OCI-LY1 (cell line): ENCODE results near the gene KRT23.

Experiments used
- H2AFZ ChIP-seq: fragments of 200-600 bp; sonication (generic), shearing (Covaris generic); 2 replicates; pipeline ENCODE4 v1.6.0; 2014; ENCODE audit warnings: antibody characterized with exemption, mild to moderate bottlenecking, low read length
- H3F3A ChIP-seq: fragments of 200-600 bp; sonication (generic), shearing (Covaris generic); 2 replicates; pipeline ENCODE4 v1.6.0; 2014; ENCODE audit warnings: mild to moderate bottlenecking, antibody characterized with exemption, low read length, moderate library complexity; ENCODE audit not compliant: insufficient read depth
- H3K27ac ChIP-seq: fragments of 200-600 bp; sonication (generic); 2 replicates; pipeline ENCODE4 v1.5.1; 2014; ENCODE audit warnings: low read length, mixed run types, mild to moderate bottlenecking, low read depth; ENCODE audit not compliant: poor library complexity, severe bottlenecking
- H3K27me3 ChIP-seq: fragments of 200-600 bp; sonication (generic); 2 replicates; pipeline ENCODE4 v1.6.0; 2014; ENCODE audit warnings: antibody characterized with exemption, mild to moderate bottlenecking, low read length, moderate library complexity; ENCODE audit not compliant: insufficient read depth
- H3K36me3 ChIP-seq: fragments of 200-600 bp; sonication (generic); 2 replicates; pipeline ENCODE4 v1.6.1; 2014; ENCODE audit warnings: mild to moderate bottlenecking, antibody characterized with exemption, low read length, moderate library complexity, mixed read lengths; ENCODE audit not compliant: insufficient read depth
- H3K4me1 ChIP-seq: fragments of 200-600 bp; sonication (generic); 2 replicates; pipeline ENCODE4 v1.5.1; 2014; ENCODE audit warnings: mild to moderate bottlenecking, low read length, moderate library complexity; ENCODE audit not compliant: insufficient read depth, severe bottlenecking
- H3K4me2 ChIP-seq: fragments of 200-600 bp; sonication (generic), shearing (Covaris generic); 2 replicates; pipeline ENCODE4 v1.6.1; 2014; ENCODE audit warnings: low read length
- H3K4me3 ChIP-seq: fragments of 200-600 bp; sonication (generic); 2 replicates; pipeline ENCODE4 v1.5.1; 2014; ENCODE audit warnings: low read length, low read depth, mild to moderate bottlenecking, mixed read lengths; ENCODE audit not compliant: poor library complexity, severe bottlenecking
- H3K79me2 ChIP-seq: fragments of 200-600 bp; shearing (Covaris generic); 2 replicates; pipeline ENCODE4 v1.6.1; 2016; ENCODE audit warnings: mixed run types, low read length, mixed read lengths; ENCODE audit not compliant: insufficient read depth
- H3K9ac ChIP-seq: fragments of 200-600 bp; sonication (generic), shearing (Covaris generic); 2 replicates; pipeline ENCODE4 v1.6.1; 2014; ENCODE audit warnings: mild to moderate bottlenecking, low read length, mixed read lengths
- H3K9me2 ChIP-seq: fragments of 200-600 bp; sonication (generic), shearing (Covaris generic); 2 replicates; pipeline ENCODE4 v1.6.1; 2014; ENCODE audit warnings: low read depth, mild to moderate bottlenecking, low read length, mixed read lengths
- H3K9me3 ChIP-seq: fragments of 200-600 bp; shearing (Covaris generic); 2 replicates; pipeline ENCODE4 v1.6.1; 2014; ENCODE audit warnings: low read length, mixed read lengths
- H4K20me1 ChIP-seq: fragments of 200-600 bp; sonication (generic), shearing (Covaris generic); 2 replicates; pipeline ENCODE4 v1.6.0; 2016; ENCODE audit warnings: mild to moderate bottlenecking, low read length; ENCODE audit not compliant: insufficient read depth
- EZH2 ChIP-seq: fragments of 200-600 bp; sonication (generic), shearing (Covaris generic); IDR thresholded peaks from 2 replicates; pipeline ENCODE4 v1.8.0; 2017; ENCODE audit warnings: borderline replicate concordance, mixed run types, mild to moderate bottlenecking, antibody characterized with exemption, low read length, moderate library complexity, mixed read lengths
- TF ChIP-seq, protein P1 (sequence below): fragments of 200-600 bp; sonication (generic), shearing (Covaris generic); IDR thresholded peaks from 2 replicates; pipeline ENCODE4 v1.5.1; 2017; ENCODE audit warnings: mild to moderate bottlenecking, antibody characterized with exemption, low read length, moderate library complexity, mixed read lengths

KRT23 gene

GRCh38 chr17:40950176-40950575 is 12.7 kb upstream of the KRT23 start:
- no peaks in the 10 kb centered on the region for H3K4me1 ChIP-seq
- no peaks in the 10 kb centered on the region for H3K9me3 ChIP-seq
- TF ChIP-seq EZH2: no peak
- TF ChIP-seq, protein P1, sequence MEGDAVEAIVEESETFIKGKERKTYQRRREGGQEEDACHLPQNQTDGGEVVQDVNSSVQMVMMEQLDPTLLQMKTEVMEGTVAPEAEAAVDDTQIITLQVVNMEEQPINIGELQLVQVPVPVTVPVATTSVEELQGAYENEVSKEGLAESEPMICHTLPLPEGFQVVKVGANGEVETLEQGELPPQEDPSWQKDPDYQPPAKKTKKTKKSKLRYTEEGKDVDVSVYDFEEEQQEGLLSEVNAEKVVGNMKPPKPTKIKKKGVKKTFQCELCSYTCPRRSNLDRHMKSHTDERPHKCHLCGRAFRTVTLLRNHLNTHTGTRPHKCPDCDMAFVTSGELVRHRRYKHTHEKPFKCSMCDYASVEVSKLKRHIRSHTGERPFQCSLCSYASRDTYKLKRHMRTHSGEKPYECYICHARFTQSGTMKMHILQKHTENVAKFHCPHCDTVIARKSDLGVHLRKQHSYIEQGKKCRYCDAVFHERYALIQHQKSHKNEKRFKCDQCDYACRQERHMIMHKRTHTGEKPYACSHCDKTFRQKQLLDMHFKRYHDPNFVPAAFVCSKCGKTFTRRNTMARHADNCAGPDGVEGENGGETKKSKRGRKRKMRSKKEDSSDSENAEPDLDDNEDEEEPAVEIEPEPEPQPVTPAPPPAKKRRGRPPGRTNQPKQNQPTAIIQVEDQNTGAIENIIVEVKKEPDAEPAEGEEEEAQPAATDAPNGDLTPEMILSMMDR: no peak
- no peaks in the 10 kb centered on the region for H3K36me3 ChIP-seq
- no peak overlapping the region for H3K4me2 ChIP-seq
- H3K9me2 ChIP-seq: no peaks in the 10 kb centered on the region
- H3F3A ChIP-seq: no peaks in the 10 kb centered on the region
- no peak overlapping the region for H3K4me3 ChIP-seq
- no peaks in the 10 kb centered on the region for H3K79me2 ChIP-seq
- no peak overlapping the region for H3K9ac ChIP-seq
- H2AFZ ChIP-seq: no peak overlapping the region
- no peaks in the 10 kb centered on the region; the same call in 1 of the 2 replicates for H3K27me3 ChIP-seq
- no peaks in the 10 kb centered on the region for H4K20me1 ChIP-seq
- no peak overlapping the region for H3K27ac ChIP-seq

GRCh38 chr17:40949418-40949817 is 12.0 kb upstream of the KRT23 start:
- Histone ChIP-seq H3K9ac (no peak overlapping the region), H3K4me1 (no peaks in the 10 kb centered on the region), H3K27ac (no peak overlapping the region), H4K20me1 (no peaks in the 10 kb centered on the region), H2AFZ (no peak overlapping the region), H3K36me3 (no peaks in the 10 kb centered on the region), H3K4me2 (no peak overlapping the region), H3K27me3 (no peaks in the 10 kb centered on the region; the same call in 1 of the 2 replicates), H3F3A (no peaks in the 10 kb centered on the region), H3K9me3 (no peaks in the 10 kb centered on the region), H3K9me2 (no peaks in the 10 kb centered on the region), H3K4me3 (no peak overlapping the region), H3K79me2 (no peaks in the 10 kb centered on the region)
- TF ChIP-seq, protein P1: no peak
- TF ChIP-seq EZH2: no peak

DNA sequence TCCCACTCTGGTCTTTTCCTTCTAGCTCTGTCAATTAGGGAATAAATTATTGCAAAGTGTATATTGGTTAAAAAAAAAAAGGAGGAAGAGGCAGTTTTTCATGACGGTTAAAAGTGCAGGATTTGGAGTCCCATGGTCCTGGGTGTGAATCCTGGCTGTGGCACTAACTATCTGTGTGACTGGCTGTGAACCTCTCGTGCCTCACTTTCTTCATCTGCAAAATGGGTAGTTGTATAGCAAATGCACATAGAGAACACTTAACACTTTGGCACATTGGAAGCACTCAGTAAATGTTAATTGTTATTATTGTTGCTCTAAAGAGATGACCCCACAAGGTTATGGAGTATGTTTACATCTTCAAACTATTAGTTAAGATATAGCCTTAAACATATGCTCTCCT is 10.5 kb upstream of the KRT23 start:
- Histone ChIP-seq H3K9ac (no peak overlapping the region), H3K36me3 (no peaks in the 10 kb centered on the region), H3K4me2 (no peak overlapping the region), H3F3A (no peaks in the 10 kb centered on the region), H3K27ac (no peak overlapping the region), H3K79me2 (no peaks in the 10 kb centered on the region), H3K27me3 (no peaks in the 10 kb centered on the region; the same call in 1 of the 2 replicates), H3K4me1 (no peaks in the 10 kb centered on the region), H3K4me3 (no peak overlapping the region), H4K20me1 (no peaks in the 10 kb centered on the region), H3K9me3 (no peaks in the 10 kb centered on the region), H3K9me2 (no peaks in the 10 kb centered on the region), H2AFZ (no peak overlapping the region)
- TF ChIP-seq EZH2: no peak
- TF ChIP-seq, protein P1: no peak
